IgD-negative memory B cell (primary cell): ENCODE measurements around the gene ENTPD2. TPM values are rescaled to one million over a fixed set of nuclear protein-coding genes. Genes with fewer than 3 reads are reported as not detected.
"Not testable (repeated sequence)": the region's sequence is repeated elsewhere in the genome, so short reads cannot be mapped to it uniquely, and the experiment has no call there.

Source experiments
- H3K27ac Mint-ChIP-seq, 3 donors: one replicate each; pipeline ENCODE4 v1.8.0; 2020 to 2022; ENCODE audit warnings: mild to moderate bottlenecking in 3 of 3, mixed read lengths in 3 of 3, moderate library complexity in 1 of 3
- H3K27me3 Mint-ChIP-seq: one replicate; pipeline ENCODE4 v1.8.0; 2021; ENCODE audit warnings: mixed read lengths
- H3K36me3 Mint-ChIP-seq: one replicate; pipeline ENCODE4 v1.8.0; 2020; ENCODE audit warnings: mild to moderate bottlenecking, mixed read lengths
- H3K4me1 Mint-ChIP-seq, 3 donors: one replicate each; pipeline ENCODE4 v1.8.0; 2020 to 2022; ENCODE audit warnings: mixed read lengths in 3 of 3, mild to moderate bottlenecking in 1 of 3
- H3K4me3 Mint-ChIP-seq, 4 donors: one replicate each; pipeline ENCODE4 v1.8.0; 2020 to 2022; ENCODE audit warnings: mild to moderate bottlenecking in 4 of 4, mixed read lengths in 4 of 4, moderate library complexity in 3 of 4
- H3K9me3 Mint-ChIP-seq, 3 donors: one replicate each; pipeline ENCODE4 v1.8.0; 2020 to 2021; ENCODE audit warnings: mixed read lengths in 3 of 3, mild to moderate bottlenecking in 1 of 3
- polyA plus RNA-seq: library from polyadenylated mRNA; unstranded; fragments of 300-500 nt; fragmentation: Illumina TruSeq; gene quantifications from one replicate; pipeline ENCODE4 v1.2.3, GENCODE V29; 2021

The ENTPD2 gene
- polyA plus RNA-seq, 1 donor from 2014 or later, result not detected

DNA sequence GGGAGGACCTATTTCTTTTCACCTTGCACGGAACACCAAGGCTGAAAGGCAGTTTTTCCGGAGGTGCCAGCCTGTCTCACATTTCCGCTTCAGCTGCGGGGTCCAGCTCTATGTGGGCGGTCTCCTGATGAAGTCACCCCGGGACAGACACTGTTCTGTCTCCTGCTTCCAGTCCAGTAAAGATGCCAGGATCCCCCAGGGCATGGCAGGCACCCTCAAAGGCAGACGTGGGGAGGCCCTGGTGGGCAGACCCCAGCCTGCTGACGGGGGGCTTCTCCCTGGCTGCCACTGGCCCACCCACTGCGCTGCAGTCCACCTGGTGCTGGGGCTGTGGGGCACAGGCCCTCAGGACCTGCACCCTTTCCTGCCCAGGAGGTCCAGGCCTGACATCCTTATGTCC lies 8.9 kb upstream of the ENTPD2 start:
- not testable (repeated sequence) for H3K36me3 Mint-ChIP-seq, H3K27me3 Mint-ChIP-seq, H3K4me1 Mint-ChIP-seq, H3K9me3 Mint-ChIP-seq, H3K4me3 Mint-ChIP-seq, H3K27ac Mint-ChIP-seq

DNA sequence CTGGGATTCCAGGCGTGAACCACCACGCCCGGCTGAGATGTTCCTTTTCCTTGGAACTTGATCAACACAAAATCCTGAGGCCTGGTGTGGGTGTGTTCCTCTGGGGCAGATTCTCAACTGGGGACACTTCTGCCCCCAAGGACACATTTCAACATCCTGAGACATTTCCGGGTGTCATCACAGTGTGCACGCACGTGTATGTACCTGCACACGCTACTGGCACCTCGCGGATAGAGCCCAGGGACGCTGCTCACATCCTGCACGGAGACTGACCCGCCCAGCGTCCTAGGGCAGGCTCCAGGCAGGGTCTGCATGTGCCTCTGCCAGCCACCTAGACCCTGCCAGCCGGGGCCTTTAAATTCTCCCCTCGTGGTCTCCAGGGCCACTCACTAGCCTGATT lies 8.5 kb upstream of the ENTPD2 start:
- H3K36me3 Mint-ChIP-seq, result no peaks in the 10 kb centered on the region
- H3K4me3 Mint-ChIP-seq, result no peak overlapping the region
- no peaks in the 10 kb centered on the region for H3K9me3 Mint-ChIP-seq
- H3K4me1 Mint-ChIP-seq, result peaks cover 0 to 3% (median 0%) of the 10 kb centered on the region in 3 donors
- peaks cover 1% of the 10 kb centered on the region for H3K27me3 Mint-ChIP-seq
- H3K27ac Mint-ChIP-seq, result no peak overlapping the region

DNA sequence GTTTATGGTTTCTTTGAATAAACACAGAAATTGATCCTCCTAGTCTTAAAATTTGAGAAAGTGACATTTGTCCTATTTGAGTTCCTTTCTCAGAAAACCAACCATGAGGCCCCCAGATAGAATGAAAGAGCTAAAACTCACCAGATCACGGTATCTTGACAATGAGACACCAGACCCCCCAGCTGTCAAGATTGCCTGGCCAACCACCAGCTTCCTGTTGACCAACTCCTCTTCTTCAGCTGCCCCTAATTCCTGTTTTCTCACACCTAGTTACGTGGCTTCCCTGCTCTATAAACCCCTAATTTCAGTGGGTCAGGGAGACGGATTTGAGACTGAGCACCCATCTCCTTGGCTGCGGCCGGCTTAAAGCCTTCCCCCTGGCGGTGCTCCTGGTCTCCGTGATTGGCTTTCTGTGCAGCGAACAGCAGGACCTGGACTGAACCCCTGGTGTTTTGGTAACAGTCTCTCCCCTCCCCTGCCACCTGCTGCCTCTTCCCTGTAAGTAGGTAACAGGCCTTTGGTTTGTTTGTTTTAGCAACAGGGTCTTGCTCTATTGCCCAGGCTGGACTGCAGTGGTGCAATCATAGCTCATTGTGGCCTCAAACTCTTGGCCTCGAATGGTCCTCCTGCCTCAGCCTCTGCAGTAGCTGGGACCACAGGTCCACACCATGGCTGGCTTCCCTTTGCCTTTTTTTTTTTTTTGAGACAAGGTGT lies 4.8 kb upstream of the ENTPD2 start:
- H3K27ac Mint-ChIP-seq, result no peak overlapping the region
- H3K9me3 Mint-ChIP-seq, result no peaks in the 10 kb centered on the region
- no peaks in the 10 kb centered on the region for H3K27me3 Mint-ChIP-seq
- H3K4me3 Mint-ChIP-seq, result peak overlapping the region in 1 of 4 donors; percentile 38
- no peaks in the 10 kb centered on the region for H3K36me3 Mint-ChIP-seq
- H3K4me1 Mint-ChIP-seq, result no peaks in the 10 kb centered on the region

DNA sequence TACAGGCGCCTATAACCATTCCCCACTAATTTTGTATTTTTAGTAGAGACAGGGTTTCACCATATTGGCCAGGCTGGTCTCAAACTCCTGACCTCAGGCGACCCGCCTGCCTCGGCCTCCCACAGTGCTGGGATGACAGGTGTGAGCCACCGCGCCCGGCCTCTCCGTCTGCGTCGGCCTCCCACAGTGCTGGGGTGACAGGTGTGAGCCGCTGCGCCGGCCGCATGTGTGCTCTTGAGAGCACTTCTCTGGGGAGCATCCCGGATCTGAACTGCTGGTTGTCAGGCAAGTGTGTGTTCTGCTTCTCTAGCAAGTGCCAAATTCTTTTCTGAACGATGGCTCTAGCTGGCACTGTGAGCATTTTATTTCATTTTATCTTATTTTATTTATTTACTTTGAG lies 3.7 kb upstream of the ENTPD2 start:
- Mint-ChIP-seq H3K27ac (no peak overlapping the region), H3K9me3 (no peaks in the 10 kb centered on the region), H3K4me3 (no peak overlapping the region), H3K4me1 (no peaks in the 10 kb centered on the region), H3K36me3 (no peaks in the 10 kb centered on the region), H3K27me3 (peaks cover 5% of the 10 kb centered on the region)

DNA sequence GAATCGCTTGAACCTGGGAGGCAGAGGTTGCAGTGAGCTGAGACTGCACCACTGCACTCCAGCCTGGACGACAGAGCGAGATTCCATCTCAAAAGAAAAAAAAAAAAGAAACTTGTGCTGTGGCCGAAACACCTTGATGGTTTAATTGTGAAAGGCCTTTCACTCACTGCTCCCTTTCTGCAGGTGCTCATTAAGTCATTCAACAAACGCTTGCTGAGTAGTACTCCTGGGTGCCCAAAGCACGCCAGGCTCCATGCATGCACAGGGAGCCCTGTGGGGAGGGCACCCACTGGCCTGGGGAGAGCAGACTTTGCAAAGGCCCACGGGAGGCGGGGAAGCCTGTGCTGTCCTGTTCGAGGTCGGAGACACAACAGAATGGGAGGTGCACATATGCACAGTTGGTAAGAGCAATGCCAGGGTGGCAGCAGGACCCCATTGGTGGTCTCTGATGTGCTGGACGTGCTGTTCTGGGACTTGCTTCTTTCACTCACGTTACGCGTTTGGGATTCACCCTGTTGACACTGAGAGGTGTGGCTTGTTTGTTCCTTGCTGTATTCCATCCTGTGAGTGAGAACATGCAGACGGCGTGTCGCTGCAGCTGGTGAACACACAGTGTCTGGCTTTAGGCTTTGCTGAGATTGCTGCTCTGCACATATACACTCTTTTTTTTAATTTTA lies 3.0 kb upstream of the ENTPD2 start:
- H3K9me3 Mint-ChIP-seq, result no peaks in the 10 kb centered on the region
- H3K4me3 Mint-ChIP-seq, result peak overlapping the region in 2 of 4 donors; percentile 23 to 52
- no peaks in the 10 kb centered on the region for H3K36me3 Mint-ChIP-seq
- H3K27me3 Mint-ChIP-seq, result peaks cover 5% of the 10 kb centered on the region
- peak overlapping the region in 1 of 3 donors; percentile 35 for H3K27ac Mint-ChIP-seq
- H3K4me1 Mint-ChIP-seq, result no peaks in the 10 kb centered on the region

DNA sequence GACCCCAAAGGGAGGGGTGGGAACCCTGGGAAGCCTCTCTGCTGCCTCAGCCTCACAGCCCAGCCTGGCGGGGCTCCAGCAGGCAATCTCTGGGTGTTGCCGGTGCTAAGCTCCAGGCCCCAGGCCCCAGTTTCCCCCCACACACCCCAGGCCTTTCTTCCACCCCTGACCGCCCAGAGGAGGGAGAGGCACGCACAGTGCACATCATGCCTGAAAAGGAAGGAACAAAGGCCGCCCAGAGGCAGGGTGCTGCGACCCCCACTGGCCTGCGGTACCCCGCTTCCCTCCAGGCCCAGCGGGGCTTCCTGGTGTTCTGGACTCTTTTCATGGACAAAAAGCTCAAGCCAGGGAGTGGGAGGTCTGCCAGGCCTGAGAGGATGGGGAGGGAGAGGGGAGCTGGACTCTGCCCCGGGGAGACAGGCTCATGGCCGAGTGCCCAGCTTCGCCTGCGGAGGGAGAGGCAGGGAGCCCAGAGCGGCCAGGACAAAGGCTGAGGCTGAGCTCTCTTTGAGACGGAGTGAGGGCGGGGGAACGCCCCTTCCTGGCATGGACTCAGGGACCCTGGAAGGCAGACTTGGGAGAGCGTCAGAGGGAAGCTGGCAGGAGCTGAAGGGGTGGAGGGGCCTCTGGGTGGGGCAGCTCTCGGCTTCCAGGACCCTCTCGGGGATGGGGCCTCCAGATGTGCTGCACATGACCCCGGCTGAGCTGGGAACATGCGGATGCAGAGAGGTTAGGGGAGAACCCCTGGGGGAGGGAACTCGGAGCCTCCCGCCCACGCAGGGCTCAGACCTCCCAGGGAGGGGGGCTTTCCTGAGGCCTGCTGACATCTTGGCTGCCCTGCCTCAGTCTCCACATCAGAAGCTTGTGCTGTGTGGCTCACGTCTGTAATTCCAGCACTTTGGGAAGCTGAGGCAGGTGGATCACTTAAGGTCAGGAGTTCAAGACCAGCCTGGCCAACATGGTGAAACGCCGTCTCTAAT lies 1.8 kb upstream of the ENTPD2 start:
- Mint-ChIP-seq H3K36me3 (no peaks in the 10 kb centered on the region), H3K27ac (no peak overlapping the region), H3K9me3 (no peaks in the 10 kb centered on the region), H3K4me3 (no peak overlapping the region), H3K27me3 (peaks cover 5% of the 10 kb centered on the region), H3K4me1 (no peaks in the 10 kb centered on the region)

DNA sequence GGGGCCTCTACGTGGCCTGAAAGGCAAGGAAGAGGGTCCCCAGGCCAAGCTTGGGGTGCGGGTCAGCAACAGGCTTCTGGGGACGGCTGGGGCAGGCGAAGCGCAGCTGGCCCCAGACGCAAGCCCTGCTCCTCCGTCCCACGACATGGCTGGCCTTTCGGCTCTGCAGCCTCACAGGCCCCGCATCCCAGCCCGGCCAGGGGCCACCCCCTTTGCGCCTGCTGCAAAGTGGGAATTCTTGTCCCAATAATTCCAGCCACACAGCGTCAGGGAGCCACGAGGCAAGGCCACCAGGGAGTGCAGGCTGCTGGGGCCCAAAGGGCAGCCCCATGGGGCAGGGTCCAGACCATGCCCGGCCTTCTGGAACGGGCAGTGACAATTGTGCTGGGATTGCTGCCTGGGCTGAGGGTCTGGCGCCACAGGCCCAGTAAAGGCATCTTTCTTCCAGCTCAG lies 1.1 kb upstream of the ENTPD2 start:
- H3K4me1 Mint-ChIP-seq, result no peaks in the 10 kb centered on the region
- H3K4me3 Mint-ChIP-seq, result peak overlapping the region in 1 of 4 donors; percentile 49
- no peaks in the 10 kb centered on the region for H3K36me3 Mint-ChIP-seq
- H3K27ac Mint-ChIP-seq, result no peak overlapping the region
- peaks cover 5% of the 10 kb centered on the region for H3K27me3 Mint-ChIP-seq
- no peaks in the 10 kb centered on the region for H3K9me3 Mint-ChIP-seq

DNA sequence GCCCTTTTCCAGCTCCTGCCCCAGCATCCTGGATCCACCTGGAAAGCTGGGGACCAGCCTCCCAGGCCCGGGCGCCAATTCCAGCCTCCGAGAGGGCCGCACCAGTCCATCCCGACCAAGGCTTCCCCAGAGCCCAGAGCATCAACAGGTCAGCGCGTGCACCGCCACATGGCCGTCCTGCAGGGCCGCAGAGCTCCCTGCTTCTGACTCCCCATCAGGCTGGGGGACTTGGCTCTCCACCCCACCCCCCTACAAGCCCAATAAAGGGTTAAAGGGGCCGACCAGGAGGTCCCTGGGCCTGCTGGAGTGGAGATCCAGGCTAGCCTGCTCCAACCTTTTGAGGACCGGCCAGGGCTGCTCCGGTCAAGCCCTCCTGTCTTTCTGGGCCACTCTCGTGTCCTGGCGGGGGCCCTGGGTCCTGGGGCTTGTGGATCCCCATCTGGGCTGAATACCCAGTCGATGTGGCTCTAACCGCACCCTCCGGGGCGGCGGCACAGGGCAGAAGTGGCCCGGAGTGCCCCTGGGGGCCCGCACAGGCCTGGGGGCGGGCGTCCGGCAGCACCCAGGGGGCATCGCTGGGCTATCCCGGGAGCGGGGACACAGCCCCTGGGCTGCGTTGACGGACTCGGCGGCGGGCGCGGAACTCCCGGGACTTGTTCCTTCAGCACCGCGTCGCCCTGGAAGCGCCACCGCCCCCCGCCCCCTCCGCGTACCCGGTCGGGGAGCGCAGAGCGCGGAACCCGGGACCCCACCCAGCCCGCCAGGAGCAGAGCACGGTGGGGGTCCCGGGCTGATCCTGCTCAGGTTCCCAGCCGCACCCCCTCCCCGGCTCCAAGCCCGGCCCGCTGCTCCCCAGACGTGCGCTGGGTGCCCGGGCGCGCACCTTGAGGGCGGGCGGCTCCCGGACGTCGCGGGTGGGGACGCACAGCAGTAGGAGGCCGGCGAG lies 590 bp downstream of the ENTPD2 start:
- H3K4me3 Mint-ChIP-seq, result peak overlapping the region in 2 of 4 donors; percentile 12 to 47
- peaks cover 12% of the 10 kb centered on the region for H3K27me3 Mint-ChIP-seq
- H3K36me3 Mint-ChIP-seq, result no peaks in the 10 kb centered on the region
- no peaks in the 10 kb centered on the region for H3K9me3 Mint-ChIP-seq
- no peak overlapping the region for H3K27ac Mint-ChIP-seq
- H3K4me1 Mint-ChIP-seq, result no peaks in the 10 kb centered on the region

DNA sequence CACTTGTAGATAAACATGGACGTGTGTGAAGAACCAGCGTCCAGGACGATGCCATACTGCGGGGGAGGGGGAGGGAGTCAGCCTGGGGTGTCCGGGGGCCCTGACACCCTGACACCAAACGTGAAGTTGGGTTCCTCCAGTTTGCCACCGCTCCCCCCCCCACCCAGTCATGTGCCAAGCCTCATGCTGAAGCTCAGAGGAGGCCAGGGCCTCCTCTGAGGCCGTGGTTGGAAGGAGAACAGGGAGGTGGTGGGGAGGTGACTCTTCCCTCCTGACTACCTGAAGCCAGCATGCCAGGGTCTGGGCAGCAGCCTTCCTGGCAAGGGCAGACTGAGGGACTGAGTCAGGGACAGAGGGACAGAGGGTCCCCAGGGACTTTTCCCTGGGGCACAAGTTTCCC lies 1.6 kb downstream of the ENTPD2 start:
- H3K36me3 Mint-ChIP-seq, result no peaks in the 10 kb centered on the region
- no peak overlapping the region for H3K27ac Mint-ChIP-seq
- H3K27me3 Mint-ChIP-seq, result peaks cover 12% of the 10 kb centered on the region
- H3K9me3 Mint-ChIP-seq, result no peaks in the 10 kb centered on the region
- H3K4me3 Mint-ChIP-seq, result peak overlapping the region in 2 of 4 donors; percentile 12 to 76
- H3K4me1 Mint-ChIP-seq, result no peaks in the 10 kb centered on the region

DNA sequence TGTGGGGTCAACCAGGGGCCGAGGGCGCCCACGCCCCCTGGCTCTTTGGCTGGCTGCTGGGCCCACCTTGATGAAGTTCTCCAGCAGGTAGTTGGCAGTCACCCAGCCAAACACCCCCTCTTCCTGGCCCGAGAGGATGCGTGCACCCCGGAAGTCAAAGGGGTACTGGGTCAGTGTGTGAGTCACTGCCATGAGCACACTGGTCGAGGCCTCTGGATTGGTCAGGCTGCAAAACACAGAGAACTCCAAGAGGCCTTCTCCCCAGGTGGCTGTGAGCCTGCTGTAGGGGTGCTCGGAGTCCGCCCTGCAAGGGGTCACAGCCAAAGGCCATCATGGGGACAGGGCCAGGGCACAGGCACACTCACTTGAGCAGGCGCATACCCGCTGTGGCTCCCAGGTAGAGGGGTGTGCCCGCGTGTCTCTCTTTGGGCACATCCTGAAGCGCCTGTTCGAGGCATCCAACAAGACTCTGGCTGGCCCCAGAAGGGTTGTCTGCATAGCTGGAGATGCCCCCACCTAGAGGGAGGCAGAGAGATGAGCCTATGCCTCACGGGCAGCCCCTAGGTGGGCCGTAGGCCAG lies 2.6 kb downstream of the ENTPD2 start:
- H3K9me3 Mint-ChIP-seq, result no peaks in the 10 kb centered on the region
- no peak overlapping the region for H3K27ac Mint-ChIP-seq
- peak overlapping the region in 1 of 4 donors; percentile 12 for H3K4me3 Mint-ChIP-seq
- H3K27me3 Mint-ChIP-seq, result peaks cover 20% of the 10 kb centered on the region
- no peaks in the 10 kb centered on the region for H3K36me3 Mint-ChIP-seq
- H3K4me1 Mint-ChIP-seq, result peaks cover 3 to 4% (median 4%) of the 10 kb centered on the region in 3 donors

DNA sequence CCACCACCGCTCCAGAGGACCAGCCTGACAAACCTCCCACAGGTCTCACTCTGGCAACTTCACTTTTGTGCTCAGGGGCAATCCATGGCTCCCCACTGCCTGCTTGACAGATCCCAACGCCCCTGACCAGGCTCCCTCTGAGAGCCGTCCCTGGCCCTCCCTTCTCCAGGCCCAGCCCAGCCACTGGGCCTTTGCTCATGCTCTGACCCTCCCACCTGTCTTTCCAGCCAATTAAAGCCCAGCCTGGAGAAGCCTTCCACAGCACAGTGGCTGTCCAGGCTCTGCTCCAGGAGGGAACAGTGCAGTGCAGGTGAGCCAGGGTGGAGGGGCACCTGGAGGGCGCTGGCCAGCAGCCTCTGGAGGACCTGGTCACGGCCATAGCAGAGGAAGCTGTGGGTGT lies 3.3 kb downstream of the ENTPD2 start:
- H3K4me3 Mint-ChIP-seq, result no peak overlapping the region
- H3K27ac Mint-ChIP-seq, result no peak overlapping the region
- no peaks in the 10 kb centered on the region for H3K9me3 Mint-ChIP-seq
- H3K27me3 Mint-ChIP-seq, result peaks cover 20% of the 10 kb centered on the region
- no peaks in the 10 kb centered on the region for H3K36me3 Mint-ChIP-seq
- peaks cover 3 to 4% (median 4%) of the 10 kb centered on the region in 3 donors for H3K4me1 Mint-ChIP-seq

DNA sequence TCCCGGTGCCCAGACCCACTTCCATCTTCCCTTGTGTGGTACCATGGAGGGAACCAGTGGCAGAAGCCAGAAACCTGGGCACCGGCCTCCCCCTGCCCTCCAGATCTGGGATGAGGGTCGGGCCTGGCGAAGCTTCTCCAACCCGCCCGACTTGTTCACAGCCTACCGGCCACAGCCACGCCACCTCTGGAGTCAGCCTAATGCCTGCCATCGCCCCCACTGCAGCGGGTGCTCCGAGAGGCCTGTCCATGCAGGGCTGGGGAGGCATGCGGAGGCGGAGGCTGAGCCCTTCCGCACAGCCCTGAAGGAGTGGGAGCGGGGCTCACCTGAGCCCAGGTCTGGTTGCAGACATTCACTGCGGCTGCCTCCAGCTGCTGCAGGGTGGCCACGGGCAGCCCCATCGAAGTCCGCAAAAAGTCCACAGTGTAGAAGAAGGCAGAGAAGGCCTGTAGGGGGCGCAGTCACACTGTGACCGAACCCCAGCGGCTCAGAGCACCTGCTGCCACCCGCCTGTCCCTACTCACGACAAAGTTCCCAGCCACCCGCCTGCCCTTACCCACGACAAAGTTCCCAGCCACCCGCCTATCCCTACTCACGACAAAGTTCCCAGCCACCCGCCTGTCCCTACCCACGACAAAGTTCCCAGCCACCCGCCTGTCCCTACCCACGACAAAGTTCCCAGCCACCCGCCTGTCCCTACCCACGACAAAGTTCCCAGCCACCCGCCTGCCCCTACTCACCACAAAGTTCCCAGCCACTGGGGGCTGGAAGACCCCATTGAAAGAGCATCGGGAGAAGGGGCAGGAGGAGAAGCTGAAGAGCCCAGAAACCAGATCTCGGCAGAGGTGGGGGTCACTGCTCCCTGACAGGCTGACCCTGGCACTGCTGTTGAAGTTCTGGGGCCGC lies 4.1 kb downstream of the ENTPD2 start:
- no peak overlapping the region for H3K4me3 Mint-ChIP-seq
- no peak overlapping the region for H3K27ac Mint-ChIP-seq

More for the DNA sequence above, 4.1 kb downstream of the ENTPD2 start:
- H3K36me3 Mint-ChIP-seq, result no peaks in the 10 kb centered on the region
- peaks cover 24% of the 10 kb centered on the region for H3K27me3 Mint-ChIP-seq
- no peaks in the 10 kb centered on the region for H3K9me3 Mint-ChIP-seq
- H3K4me1 Mint-ChIP-seq, result peaks cover 4 to 6% (median 6%) of the 10 kb centered on the region in 3 donors
